HepG2 (cell line): ENCODE data around the gene RAB42. TPM values are rescaled to one million over a fixed set of nuclear protein-coding genes. Genes with fewer than 3 reads are reported as not detected.

Experiments used
- ATAC-seq: fragments of 200-7000 bp; cut with Tn5 transposase; 3 replicates; pipeline ENCODE4 v1.9.1; 2020; ENCODE audit warnings: mild to moderate bottlenecking, moderate library complexity
- BruUV-seq: library from RNA; stranded (reverse); fragments of 400-500 nt; replicated peaks from 2 replicates; lab custom pipeline; 2021; lab: Mats Ljungman, UMichigan
- CTCF ChIA-PET: fragments of 300-600 bp; formaldehyde crosslinking; extraction: SDS; loops from one replicate; lab custom pipeline; 2021; ENCODE audit warnings: low total read pairs, inconsistent platforms, low intra/inter-chr PET ratio; lab: Yijun Ruan, JAX
- POLR2A ChIA-PET: fragments of 350-600 bp; sonication (Branson Sonifier 250); formaldehyde crosslinking; loops from one replicate; lab custom pipeline; 2020; ENCODE audit warnings: antibody characterized with exemption, inconsistent platforms; lab: Yijun Ruan, JAX
- DNase-seq: peaks from one replicate; pipeline ENCODE4 v3.0.0-alpha.2; 2015; ENCODE audit warnings: low spot score
- FAIRE-seq: peaks from 3 replicates; lab custom pipeline; 2011; peaks lifted over from hg19 to GRCh38; lab: Jason Lieb, UNC
- H2AFZ ChIP-seq: one replicate; pipeline ENCODE4 v1.6.1; 2011; ENCODE audit warnings: low read length, inconsistent platforms
- H3K27ac ChIP-seq: fragments of 300-600 bp; 3 replicates; pipeline ENCODE4 v1.8.0; 2011; ENCODE audit warnings: mixed run types, mild to moderate bottlenecking, mixed read lengths, low read length, inconsistent platforms; ENCODE audit not compliant: insufficient read depth; ENCODE audit errors: extremely low read length
- H3K27me3 ChIP-seq, 2 experiments: fragments of 200-600 bp in 1 of 2; 2 replicates in 1 of 2; 3 replicates in 1 of 2; pipeline versions ENCODE4 v1.6.0 to v1.8.0; 2011; ENCODE audit warnings: low read length in 2 of 2, mild to moderate bottlenecking in 2 of 2, moderate library complexity in 2 of 2, inconsistent platforms in 1 of 2; ENCODE audit not compliant: insufficient read depth in 2 of 2, control insufficient read depth in 1 of 2
- H3K36me3 ChIP-seq, 2 experiments: fragments of 200-600 bp in 1 of 2; replicated peaks in 1 of 2; 2 replicates in 1 of 2; 3 replicates in 1 of 2; pipeline versions ENCODE4 v1.5.1 to v1.8.0; 2011; ENCODE audit warnings: low read length in 2 of 2, inconsistent platforms in 1 of 2; ENCODE audit not compliant: insufficient read depth in 2 of 2, control insufficient read depth in 1 of 2
- H3K4me1 ChIP-seq: 2 replicates; pipeline ENCODE4 v1.5.1; 2012; ENCODE audit warnings: low read length, inconsistent platforms; ENCODE audit not compliant: insufficient read depth
- H3K4me2 ChIP-seq: 2 replicates; pipeline ENCODE4 v1.6.0; 2011; ENCODE audit warnings: low read depth, low read length, inconsistent platforms
- H3K4me3 ChIP-seq, 3 experiments: fragments of 200-600 bp in 1 of 3; sonication (generic), shearing (Covaris generic) in 1 of 3; replicated peaks in 1 of 3; 2 replicates each; pipeline ENCODE4 v1.5.1; 2011 to 2016; ENCODE audit warnings: low read length in 3 of 3, inconsistent platforms in 2 of 3, low read depth in 2 of 3, mild to moderate bottlenecking in 2 of 3, control low read depth in 1 of 3, mixed read lengths in 1 of 3; ENCODE audit not compliant: insufficient read depth in 1 of 3
- H3K79me2 ChIP-seq: one replicate; pipeline ENCODE4 v1.6.1; 2011; ENCODE audit warnings: low read length, inconsistent platforms; ENCODE audit not compliant: insufficient read depth
- H3K9ac ChIP-seq: 2 replicates; pipeline ENCODE4 v1.6.0; 2011; ENCODE audit warnings: mild to moderate bottlenecking, low read depth, low read length, inconsistent platforms; ENCODE audit not compliant: insufficient read depth
- H3K9me3 ChIP-seq: 2 replicates; pipeline ENCODE4 v1.5.1; 2012; ENCODE audit warnings: mild to moderate bottlenecking, low read length
- H4K20me1 ChIP-seq: 2 replicates; pipeline ENCODE4 v1.6.0; 2011; ENCODE audit warnings: inconsistent platforms, mild to moderate bottlenecking, low read length, moderate library complexity; ENCODE audit not compliant: insufficient read depth
- KLF15 ChIP-seq: sonication (generic); formaldehyde crosslinking; IDR thresholded peaks from 2 replicates; pipeline ENCODE4 v1.8.1; 2023; ENCODE audit warnings: borderline replicate concordance, mild to moderate bottlenecking, inconsistent platforms, missing genetic modification reagents, mixed read lengths
- MZF1 ChIP-seq: sonication (generic); formaldehyde crosslinking; IDR thresholded peaks from 2 replicates; pipeline ENCODE4 v1.8.1; 2023; ENCODE audit warnings: mild to moderate bottlenecking, missing genetic modification reagents, borderline replicate concordance
- ONECUT2 ChIP-seq: sonication (generic); formaldehyde crosslinking; IDR thresholded peaks from 2 replicates; pipeline ENCODE4 v1.4.0; 2020; ENCODE audit warnings: missing genetic modification reagents
- SMARCC2 ChIP-seq: fragments of 450-650 bp; IDR thresholded peaks from 2 replicates; pipeline ENCODE4 v1.6.1; 2017; ENCODE audit warnings: antibody characterized with exemption, mild to moderate bottlenecking
- SMYD3 ChIP-seq: sonication (generic); formaldehyde crosslinking; IDR thresholded peaks from 2 replicates; pipeline ENCODE4 v1.8.1; 2023; ENCODE audit warnings: mild to moderate bottlenecking, missing genetic modification reagents
- ZNF232 ChIP-seq: sonication (generic); formaldehyde crosslinking; IDR thresholded peaks from 2 replicates; pipeline ENCODE4 v1.4.0; 2020; ENCODE audit warnings: missing genetic modification reagents, borderline replicate concordance
- WGBS: methylation state at CpG from one replicate; pipeline ENCODE4 v1.1.6; 2017; ENCODE audit warnings: low lambda C conversion rate; 5-methylcytosine and 5-hydroxymethylcytosine counted together
- in situ Hi-C: cut with HindIII; loops from 2 replicates; pipeline ENCODE4 v1.10.0; 2017; ENCODE audit warnings: low pct_unique_long_range_greater_than_20kb; ENCODE audit not compliant: extremely low pct_ligation_motif_present
- intact Hi-C: fragments of 100-400 bp; cut with micrococcal nuclease; formaldehyde crosslinking; loops from one replicate; pipeline ENCODE4 v1.10.0; 2022; ENCODE audit not compliant: unreplicated experiment
- polyA plus RNA-seq, 8 experiments: library from polyadenylated mRNA; depleted of rRNA in 3 of 8; stranded (reverse) in 7 of 8; unstranded in 1 of 8; fragments of >200 nt; fragmentation: Illumina TruSeq in 4 of 8; extraction: Trizol in 4 of 8; gene quantifications; 2 replicates each; pipeline versions ENCODE4 v1.2.1 to v1.2.3, GENCODE V29; 2011 to 2016; ENCODE audit warnings: low read depth in 4 of 8, missing spikeins in 1 of 8, mixed read lengths in 1 of 8; ENCODE audit not compliant: insufficient read depth in 1 of 8
- total RNA-seq, 5 experiments: library from RNA; depleted of rRNA; stranded (reverse); fragments of >200 nt; fragmentation: Illumina TruSeq; extraction: Trizol; gene quantifications; 2 replicates each; pipeline ENCODE4 v1.2.3, GENCODE V29; 2016; ENCODE audit warnings: low read depth in 1 of 5
- TF ChIP-seq, protein P1 (sequence below): sonication (generic); IDR thresholded peaks from 2 replicates; pipeline ENCODE4 v1.6.1; 2016; ENCODE audit warnings: low read depth, borderline replicate concordance
- TF ChIP-seq, protein P2 (sequence below): sonication (generic); formaldehyde crosslinking; IDR thresholded peaks from 2 replicates; pipeline ENCODE4 v1.4.0; 2020; ENCODE audit warnings: missing genetic modification reagents

Gene RAB42
- total and polyA plus RNA-seq, 2 of the 13 experiments (the other 11 are each of a cell fraction or from before 2014, with no cell fraction given), result 10.4 to 166 TPM

DNA sequence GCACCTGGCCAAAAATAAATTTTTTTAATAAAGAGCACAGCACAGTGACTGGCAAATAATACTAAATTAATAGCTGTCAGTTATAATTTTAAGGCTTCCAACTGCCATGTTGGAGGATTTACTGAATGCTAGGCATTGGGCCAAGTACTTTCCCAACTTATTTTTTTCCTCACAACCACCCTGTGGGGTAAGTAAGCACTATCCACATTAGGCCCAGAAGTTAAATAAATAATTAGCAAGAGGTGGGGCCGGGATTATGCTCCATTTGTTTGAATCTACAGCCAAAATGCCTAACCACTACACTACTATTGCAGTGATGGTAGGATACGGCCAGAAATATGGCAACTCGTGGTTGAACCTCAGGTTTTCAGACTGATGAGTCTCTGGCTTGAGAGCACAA is 43.7 kb upstream of the RAB42 start:
- TF ChIP-seq, protein P1, sequence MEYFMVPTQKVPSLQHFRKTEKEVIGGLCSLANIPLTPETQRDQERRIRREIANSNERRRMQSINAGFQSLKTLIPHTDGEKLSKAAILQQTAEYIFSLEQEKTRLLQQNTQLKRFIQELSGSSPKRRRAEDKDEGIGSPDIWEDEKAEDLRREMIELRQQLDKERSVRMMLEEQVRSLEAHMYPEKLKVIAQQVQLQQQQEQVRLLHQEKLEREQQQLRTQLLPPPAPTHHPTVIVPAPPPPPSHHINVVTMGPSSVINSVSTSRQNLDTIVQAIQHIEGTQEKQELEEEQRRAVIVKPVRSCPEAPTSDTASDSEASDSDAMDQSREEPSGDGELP, result no peak
- TF ChIP-seq ZNF232 (CRISPR knock-in tag) (no peak), ONECUT2 (CRISPR knock-in tag) (no peak), SMARCC2 (no peak), SMYD3 (CRISPR knock-in tag) (no peak), MZF1 (no peak), KLF15 (CRISPR knock-in tag) (no peak)
- TF ChIP-seq, protein P2, sequence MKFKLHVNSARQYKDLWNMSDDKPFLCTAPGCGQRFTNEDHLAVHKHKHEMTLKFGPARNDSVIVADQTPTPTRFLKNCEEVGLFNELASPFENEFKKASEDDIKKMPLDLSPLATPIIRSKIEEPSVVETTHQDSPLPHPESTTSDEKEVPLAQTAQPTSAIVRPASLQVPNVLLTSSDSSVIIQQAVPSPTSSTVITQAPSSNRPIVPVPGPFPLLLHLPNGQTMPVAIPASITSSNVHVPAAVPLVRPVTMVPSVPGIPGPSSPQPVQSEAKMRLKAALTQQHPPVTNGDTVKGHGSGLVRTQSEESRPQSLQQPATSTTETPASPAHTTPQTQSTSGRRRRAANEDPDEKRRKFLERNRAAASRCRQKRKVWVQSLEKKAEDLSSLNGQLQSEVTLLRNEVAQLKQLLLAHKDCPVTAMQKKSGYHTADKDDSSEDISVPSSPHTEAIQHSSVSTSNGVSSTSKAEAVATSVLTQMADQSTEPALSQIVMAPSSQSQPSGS, result no peak
- Histone ChIP-seq H3K9ac (no peak overlapping the region), H3K9me3 (no peaks in the 10 kb centered on the region), H3K27me3 (no peaks in the 10 kb centered on the region; a peak in 1 of 5 replicates), H2AFZ (no peak overlapping the region), H3K4me1 (peaks cover 22% of the 10 kb centered on the region), H3K36me3 (no peaks in the 10 kb centered on the region), H4K20me1 (no peaks in the 10 kb centered on the region), H3K79me2 (peaks cover 4% of the 10 kb centered on the region), H3K4me2 (no peak overlapping the region), H3K4me3 (no peak overlapping the region), H3K27ac (no peak overlapping the region)
- intact Hi-C loops, result no loop called here
- ChIA-PET CTCF (no interaction called here), POLR2A (interaction anchor here (1.6 kb wide), 1 partner anchor 33 kb away, joined by 7 read pairs; no protein-coding TSS in a partner anchor)
- no TSS peak for BruUV-seq
- ATAC-seq (no peak), FAIRE-seq (no peak), DNase-seq (no peak)
- WGBS, result 50% methylated on average over 3 of the region's 3 CpGs
- in situ Hi-C loops, result no loop called here
